Measurements from ENCODE around the gene ABCC9.

Gene ABCC9

DNA sequence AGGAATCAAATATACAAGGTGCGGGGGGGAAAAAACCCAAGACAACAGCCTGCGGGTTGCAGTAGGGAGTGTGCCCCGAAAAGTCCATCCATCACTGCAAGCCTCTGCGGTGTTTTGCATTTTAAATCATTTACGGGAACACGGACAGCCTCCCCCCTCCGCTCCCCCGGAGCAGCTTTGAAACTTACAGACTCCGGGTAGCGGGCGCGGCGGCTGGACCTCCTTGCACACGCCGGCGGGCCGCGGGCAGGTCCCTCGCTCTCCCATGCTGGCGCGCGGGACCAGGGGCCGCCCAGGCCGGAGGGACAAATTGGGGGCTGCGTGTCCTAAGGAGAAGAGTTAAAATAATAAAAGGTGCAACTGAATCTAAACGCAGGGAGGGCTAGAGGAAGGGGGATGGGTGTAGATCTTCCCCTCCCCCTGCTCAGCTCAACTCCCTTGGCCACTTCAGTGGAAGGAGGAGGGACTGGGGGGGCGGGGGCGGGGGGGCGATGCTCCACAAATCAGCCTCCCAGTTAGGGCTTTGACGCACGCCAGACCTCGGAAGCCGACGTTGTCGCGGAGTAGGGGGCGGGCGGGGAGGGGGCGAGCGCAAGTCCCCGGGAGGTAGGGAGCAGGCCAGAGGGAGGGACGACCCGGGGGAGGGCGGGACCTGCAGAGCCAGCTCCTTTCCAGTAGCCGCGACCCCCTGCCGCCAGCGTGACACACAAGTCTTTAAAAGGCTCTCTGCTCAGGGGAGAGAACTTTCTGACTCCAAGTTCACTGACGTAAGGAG lies 166.7 kb downstream of the ABCC9 start, which contains the start of gene KCNJ8:
Gene KCNJ8 (minus strand): TSS at position 349 of the 775 bp plus-strand sequence. CDS start 1,090 bp downstream, outside the sequence.
- DNase-seq (ENCODE audit: low read depth, low spot score), result no peak

DNA sequence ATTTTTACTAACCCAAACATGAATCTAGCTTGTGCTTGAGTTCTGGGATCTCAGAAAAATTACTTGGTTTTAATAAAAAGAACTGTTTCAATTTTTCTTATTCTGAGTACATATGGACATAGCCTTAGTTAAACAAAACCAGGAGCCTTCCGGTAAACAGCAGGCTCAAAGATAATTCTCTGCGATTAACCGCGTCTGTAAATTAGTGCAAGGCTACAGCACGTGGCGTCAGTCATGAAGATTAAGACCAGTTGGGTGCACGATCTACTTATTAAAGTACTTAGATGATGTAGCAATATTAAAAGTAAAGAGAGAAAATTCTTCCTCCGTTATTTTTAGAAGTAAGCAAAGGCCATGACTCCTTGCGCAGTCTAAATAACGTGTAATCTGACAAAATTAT lies 167.4 kb downstream of the ABCC9 start:
- DNase-seq (ENCODE audit: low read depth, low spot score), result no peak

DNA sequence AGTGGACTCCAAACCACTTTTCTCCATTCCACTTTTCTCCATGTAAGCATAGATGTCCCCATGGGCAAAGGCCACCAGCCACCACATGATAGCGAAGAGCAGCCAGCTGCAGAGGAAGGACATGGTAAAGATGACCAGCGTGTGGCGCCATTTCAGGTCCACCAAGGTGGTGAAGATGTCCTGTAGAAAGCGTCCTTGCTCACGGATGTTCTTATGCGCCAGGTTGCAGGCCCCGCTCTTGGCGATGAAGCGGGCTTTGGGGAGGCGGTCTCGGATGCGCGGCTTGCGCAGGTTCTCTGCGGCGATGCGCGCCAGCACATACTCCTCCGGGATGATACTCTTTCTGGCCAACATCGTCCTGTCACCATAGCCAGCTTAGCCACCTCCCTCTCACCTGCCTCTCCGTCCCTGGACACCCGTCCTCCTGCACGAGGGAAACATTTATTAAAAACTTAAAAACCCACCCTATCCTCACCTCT lies 167.9 kb downstream of the ABCC9 start:
- no peak for DNase-seq (ENCODE audit: low read depth, low spot score)

DNA sequence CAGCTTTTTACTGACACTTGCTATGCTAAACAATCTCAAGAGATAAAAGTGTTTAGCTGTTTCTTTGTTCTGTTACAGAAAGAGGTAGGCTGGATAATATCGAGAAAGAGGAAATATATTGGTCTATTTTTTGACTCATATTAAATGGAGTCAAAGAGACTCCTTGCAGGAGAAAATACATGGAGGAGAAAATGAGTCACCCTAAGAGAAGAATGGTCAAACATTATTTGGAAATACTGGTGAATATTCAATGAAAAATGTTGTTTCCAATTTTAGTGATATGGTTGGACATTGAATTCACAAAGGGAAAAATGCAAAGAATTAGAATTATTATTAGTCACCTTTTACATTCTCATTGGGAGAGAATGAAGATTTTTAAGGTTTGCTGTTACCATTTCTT lies 169.9 kb downstream of the ABCC9 start:
- DNase-seq (ENCODE audit: low read depth, low spot score), result no peak

DNA sequence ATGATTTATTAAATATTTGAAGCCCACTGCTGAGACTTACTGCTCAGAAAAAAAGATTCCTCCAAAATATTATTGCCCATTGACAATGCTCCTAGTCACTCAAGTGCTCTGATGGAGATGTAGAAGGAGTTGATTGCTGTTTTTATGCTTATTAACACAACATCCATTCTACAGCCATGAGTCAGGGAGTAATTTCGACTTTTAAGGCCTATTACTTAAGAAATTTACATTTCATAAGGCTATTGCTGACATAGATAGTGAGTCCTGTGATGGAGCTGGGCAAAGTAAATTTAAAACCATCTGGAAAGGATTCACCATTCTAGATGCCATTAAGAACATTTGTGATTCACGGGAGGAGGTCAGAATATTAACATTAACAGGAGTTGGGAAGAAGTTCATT lies 171.9 kb downstream of the ABCC9 start:
- no peak for DNase-seq (ENCODE audit: low read depth, low spot score)

GRCh38 chr12:21766403-21766802 lies 174.8 kb downstream of the ABCC9 start:
- no peak for DNase-seq (ENCODE audit: low read depth, low spot score)

GRCh38 chr12:21764950-21765349 lies 176.3 kb downstream of the ABCC9 start:
- no peak for DNase-seq (ENCODE audit: low read depth, low spot score)

GRCh38 chr12:21764065-21764464 lies 177.2 kb downstream of the ABCC9 start:
- DNase-seq (ENCODE audit: low read depth, low spot score), result no peak

DNA sequence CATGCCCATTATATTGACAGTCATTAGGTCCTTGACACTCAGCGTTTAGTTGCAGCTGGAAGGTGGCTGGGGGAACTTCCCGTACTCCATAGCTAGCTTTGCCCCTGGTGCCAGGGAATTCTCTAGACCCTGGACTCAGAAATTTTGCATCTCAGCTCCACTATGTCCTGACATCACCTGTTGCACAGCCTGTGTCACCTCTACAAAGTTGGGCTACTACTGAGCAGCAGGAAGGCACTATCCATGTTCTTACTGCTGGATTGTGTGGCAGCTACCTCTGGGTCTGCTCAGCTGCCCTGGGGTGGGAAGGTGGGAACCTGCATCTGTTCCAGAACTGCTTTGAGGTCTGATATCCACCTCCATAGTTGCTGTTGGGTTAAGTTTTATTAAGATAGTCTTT lies 177.7 kb downstream of the ABCC9 start:
- no peak for DNase-seq (ENCODE audit: low read depth, low spot score)

- no peak for DNase-seq (ENCODE audit: low read depth, low spot score)
These were observed 181.5 kb downstream of the ABCC9 start for GRCh38 chr12:21759737-21760136.

DNA sequence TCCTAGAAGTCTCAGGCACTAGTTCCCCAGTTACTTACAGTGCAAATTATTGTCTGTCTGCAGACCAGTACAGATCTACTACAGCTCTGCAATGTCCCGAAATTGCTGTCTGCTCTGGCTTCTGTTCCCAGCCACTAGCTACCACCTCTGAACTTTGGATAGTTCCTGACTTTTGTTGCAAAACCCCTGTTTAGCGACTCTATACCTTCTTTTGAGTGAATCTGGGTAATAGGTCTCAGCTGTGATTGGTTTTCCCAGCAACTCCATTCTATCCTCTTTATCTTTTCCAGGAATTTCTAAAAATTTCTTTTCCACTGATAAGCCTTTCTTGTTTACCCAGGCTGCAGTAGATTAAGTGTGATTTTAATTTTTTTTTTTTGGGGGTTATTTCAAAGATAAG lies 183.5 kb downstream of the ABCC9 start:
- DNase-seq (ENCODE audit: low read depth, low spot score), result no peak

DNA sequence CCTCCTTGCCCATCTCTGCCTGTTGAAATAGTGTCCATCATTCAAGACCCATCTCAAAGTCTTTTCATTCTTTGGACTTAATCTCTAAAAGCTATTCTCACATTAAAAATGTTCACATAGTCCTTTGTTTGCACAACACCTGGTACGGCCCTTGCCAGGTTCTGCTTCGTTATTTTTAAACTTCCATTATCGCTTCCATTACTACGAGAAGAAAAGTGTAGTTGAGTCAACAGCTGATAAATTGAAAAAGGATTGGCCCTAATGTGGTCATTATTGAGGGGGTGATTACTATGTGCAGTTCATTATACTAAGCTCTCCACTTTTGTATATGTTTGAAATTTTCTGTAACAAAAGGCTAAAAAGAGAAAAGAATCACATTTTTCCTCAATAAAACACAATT lies 184.5 kb downstream of the ABCC9 start:
- no peak for DNase-seq (ENCODE audit: low read depth, low spot score)

GRCh38 chr12:21751517-21751916 lies 189.7 kb downstream of the ABCC9 start:
- DNase-seq (ENCODE audit: low read depth, low spot score), result no peak
